SK-N-SH (cell line): ENCODE results near the gene RAB3C.

Experiments used
- CTCF ChIP-seq: fragments of 200-600 bp; sonication (generic); IDR thresholded peaks from 2 replicates; pipeline ENCODE4 v1.6.1; 2017; ENCODE audit warnings: antibody characterized with exemption, mild to moderate bottlenecking, moderate library complexity
- REST ChIP-seq: IDR thresholded peaks from 2 replicates; pipeline ENCODE4 v1.6.1; 2012; ENCODE audit warnings: mild to moderate bottlenecking, low read depth, low read length, moderate library complexity
- RXRA ChIP-seq: IDR thresholded peaks from 2 replicates; pipeline ENCODE4 v1.4.0; 2012; ENCODE audit warnings: low read depth, mild to moderate bottlenecking, borderline replicate concordance
- YY1 ChIP-seq: IDR thresholded peaks from 2 replicates; pipeline ENCODE4 v1.4.0; 2012; ENCODE audit warnings: low read depth, mild to moderate bottlenecking

GRCh38 chr5:58838729-58839128 lies 255.9 kb downstream of the RAB3C start:
- TF ChIP-seq CTCF = no peak
- TF ChIP-seq YY1 = no peak
- TF ChIP-seq REST = no peak
- no peak for TF ChIP-seq RXRA
